M059J (cell line): Measurements from ENCODE around the gene ARMC10. TPM values are rescaled to one million over a fixed set of nuclear protein-coding genes. Genes with fewer than 3 reads are reported as not detected.
"Not testable (repeated sequence)": the region's sequence is repeated elsewhere in the genome, so short reads cannot be mapped to it uniquely, and the experiment has no call there.

Source experiments
- DNase-seq: peaks from one replicate; pipeline ENCODE4 v3.0.0-alpha.2; 2012; ENCODE audit warnings: low read depth
- total RNA-seq: library from RNA; depleted of rRNA; stranded (reverse); fragments of >200 nt; shearing (Covaris generic); gene quantifications from 2 replicates; pipeline ENCODE4 v1.2.3, GENCODE V29; 2014

ARMC10 gene
- total RNA-seq, 1 experiment from 2014 or later = 56.9 TPM

DNA sequence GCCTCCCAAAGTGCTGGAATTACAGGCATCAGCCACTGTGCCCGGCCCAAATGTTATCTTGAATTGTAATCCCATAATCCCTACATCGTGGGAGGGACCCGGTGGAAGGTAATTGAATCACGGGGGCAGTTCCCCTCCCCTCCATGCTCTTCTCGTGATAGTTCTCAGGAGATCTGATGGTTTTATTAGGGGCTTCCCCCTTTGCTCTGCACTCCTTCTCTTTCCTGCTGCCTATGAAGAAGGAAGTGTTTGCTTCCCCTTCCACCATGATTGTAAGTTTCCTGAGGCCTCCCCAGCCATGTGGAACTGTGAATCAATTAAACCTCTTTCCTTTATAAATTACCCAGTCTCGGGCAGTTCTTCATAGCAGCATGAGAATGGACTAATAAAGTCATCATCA, 3.3 kb downstream of the ARMC10 start:
- DNase-seq = not testable (repeated sequence)

GRCh38 chr7:103079836-103080235, 4.9 kb downstream of the ARMC10 start:
- DNase-seq = no peak

DNA sequence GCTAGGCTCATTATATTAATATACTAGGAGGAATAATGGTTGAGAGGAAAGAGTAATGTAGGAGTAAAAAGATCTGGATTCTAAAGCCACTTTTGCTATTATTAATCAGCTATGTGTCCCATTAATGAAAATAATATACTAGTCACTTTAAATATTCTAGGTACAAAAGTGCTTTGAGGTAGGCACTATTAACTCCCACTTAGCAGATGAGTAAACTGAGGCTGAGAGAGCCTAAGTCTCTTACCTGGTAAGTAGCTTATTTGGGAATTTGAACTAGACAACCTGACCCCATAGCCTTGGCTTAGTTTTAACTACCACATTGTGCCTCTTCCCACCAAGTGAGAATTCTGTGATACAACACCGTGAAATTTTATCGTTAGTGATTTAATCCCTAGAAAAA, 6.0 kb downstream of the ARMC10 start:
- no peak for DNase-seq

DNA sequence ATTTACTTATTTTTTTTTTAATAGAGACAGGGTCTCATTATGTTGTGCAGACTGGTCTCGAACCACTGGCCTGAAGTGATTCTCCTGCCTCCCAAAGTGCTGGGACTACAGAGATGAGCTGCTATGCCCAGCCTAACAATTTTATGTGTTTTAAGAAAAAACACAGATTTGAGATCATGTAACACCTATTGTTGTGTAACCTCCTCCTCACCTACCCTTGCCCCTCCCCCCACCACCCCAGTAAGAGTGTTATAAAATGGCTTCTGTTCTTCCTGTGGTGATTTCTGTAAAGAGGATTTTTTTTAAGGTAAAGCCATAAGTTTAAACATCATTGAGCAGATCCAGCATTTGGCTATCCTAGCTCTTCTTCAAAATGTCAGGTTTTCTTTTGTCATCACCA, 7.6 kb downstream of the ARMC10 start:
- no peak for DNase-seq

DNA sequence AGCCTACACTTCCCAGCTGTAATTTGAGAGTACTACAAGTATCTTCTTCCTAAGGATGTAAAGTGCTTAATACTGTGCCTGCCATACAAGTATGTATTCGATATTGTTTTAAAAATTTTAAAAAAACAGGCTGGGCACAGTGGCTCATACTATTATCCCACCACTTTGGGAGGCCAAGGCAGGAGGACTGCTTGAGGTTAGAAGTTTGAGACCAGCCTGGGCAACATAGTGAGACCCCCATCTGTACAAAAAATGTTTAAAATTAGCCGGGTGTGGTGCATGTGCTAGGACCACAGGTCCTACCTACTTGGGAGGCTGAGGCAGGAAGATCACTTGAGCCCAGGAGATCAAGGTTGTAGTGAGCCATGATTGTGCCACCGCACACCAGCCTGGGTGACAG, 8.3 kb downstream of the ARMC10 start:
- DNase-seq = no peak

- not testable (repeated sequence) for DNase-seq
Observed at GRCh38 chr7:103092321-103092720, 17.4 kb downstream of the ARMC10 start.

GRCh38 chr7:103093429-103093828, 18.5 kb downstream of the ARMC10 start:
- no peak for DNase-seq

DNA sequence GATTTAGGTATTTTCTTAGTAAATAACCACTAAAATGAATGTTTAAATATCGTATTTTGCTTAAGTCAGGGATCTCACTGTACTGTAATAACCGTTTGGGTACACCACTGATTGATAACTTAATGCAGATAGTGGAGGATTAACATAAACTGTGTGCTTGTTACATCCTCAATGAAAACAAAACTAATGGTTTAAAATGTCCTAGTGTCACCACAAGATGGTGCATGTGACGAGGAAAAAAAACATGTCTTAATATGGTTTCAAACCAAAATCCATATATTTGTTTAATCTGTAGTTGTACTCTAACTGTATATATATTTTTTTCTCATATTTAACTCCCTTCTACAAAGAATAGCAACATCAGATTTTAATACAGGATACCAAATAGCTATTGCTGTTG, 19.2 kb downstream of the ARMC10 start:
- peak; percentile 13 for DNase-seq

DNA sequence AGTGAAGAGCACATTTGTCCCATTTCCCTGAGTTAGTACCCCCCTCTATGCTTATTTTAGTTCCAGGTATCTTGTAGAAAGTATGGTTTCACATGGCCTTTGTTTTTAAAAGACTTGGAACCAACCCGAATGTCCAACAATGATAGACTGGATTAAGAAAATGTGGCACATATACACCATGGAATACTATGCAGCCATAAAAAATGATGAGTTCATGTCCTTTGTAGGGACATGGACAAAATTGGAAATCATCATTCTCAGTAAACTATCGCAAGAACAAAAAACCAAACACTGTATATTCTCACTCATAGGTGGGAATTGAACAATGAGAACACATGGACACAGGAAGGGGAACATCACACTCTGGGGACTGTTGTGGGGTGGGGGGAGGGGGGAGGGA, 20.6 kb downstream of the ARMC10 start:
- not testable (repeated sequence) for DNase-seq

GRCh38 chr7:103097041-103097440, 22.1 kb downstream of the ARMC10 start:
- DNase-seq = no peak

DNA sequence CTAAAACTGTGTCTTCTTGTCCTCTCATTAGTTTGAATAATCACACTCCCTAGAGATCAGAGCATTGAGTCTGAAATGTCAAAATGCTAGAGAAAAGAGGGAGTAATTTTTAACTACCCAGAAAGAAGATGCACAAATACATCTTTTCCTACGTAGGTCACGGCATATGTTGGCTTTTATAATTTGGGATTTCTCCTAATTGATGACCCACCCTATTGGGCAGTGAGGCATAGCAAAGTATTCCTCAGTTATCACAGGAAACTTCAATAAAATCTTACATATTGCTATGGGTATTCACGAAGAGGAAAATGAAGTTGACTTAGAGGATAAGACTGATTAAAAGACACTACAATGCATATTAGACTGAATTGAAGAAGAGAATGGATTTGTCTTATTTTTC, 25.4 kb downstream of the ARMC10 start:
- no peak for DNase-seq

GRCh38 chr7:103101543-103101942, 26.6 kb downstream of the ARMC10 start:
- DNase-seq = no peak

DNA sequence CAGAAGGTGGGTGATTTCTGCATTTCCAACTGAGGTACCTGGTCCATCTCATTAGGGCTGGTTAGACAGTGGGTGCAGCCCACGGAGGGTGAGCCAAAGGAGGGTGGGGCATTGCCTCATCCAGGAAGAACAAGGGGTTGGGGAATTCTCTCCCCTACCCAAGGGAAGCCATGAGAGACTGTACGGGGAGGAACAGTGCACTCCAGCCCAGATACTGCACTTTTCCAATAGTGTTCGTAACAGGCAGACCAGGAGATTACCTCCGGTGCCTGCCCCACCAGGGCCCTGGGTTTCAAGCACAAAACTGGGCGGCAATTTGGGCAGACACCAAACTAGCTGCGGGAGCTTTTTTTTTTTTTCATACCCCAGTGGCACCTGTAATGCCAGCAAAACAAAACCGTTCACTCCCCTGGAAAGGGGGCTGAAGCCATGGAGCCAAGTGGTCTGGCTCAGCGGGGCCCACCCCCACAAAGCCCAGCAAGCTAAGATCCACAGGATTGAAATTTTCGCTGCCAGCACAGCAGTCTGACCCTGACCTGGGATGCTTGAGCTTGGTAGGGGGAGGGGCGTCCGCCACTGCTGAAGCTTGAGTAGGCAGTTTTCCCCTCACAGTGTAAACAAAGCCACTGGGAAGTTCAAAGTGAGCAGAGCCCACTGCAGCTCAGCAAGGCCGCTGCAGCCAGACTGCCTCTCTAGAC, 31.2 kb downstream of the ARMC10 start:
- no peak for DNase-seq

DNA sequence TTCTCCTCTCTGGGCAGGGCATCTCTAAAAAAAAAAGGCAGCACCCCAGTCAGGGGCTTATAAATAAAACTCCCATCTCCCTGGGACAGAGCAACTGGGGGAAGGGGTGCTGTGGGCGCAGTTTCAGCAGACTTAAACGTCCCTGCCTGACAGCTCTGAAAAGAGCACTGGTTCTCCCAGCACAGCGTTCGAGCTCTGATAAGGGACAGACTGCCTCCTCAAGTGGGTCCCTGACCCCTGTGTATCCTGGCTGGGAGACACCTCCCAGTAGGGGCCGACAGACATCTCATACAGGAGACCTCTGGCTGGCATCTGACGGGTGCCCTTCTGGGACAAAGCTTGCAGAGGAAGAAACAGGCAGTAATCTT, 31.7 kb downstream of the ARMC10 start:
- DNase-seq = not testable (repeated sequence)

GRCh38 chr7:103113164-103113563, 38.2 kb downstream of the ARMC10 start:
- DNase-seq = peak; percentile 98

- no peak for DNase-seq
Observed at GRCh38 chr7:103114576-103115008, 39.7 kb downstream of the ARMC10 start.

DNA sequence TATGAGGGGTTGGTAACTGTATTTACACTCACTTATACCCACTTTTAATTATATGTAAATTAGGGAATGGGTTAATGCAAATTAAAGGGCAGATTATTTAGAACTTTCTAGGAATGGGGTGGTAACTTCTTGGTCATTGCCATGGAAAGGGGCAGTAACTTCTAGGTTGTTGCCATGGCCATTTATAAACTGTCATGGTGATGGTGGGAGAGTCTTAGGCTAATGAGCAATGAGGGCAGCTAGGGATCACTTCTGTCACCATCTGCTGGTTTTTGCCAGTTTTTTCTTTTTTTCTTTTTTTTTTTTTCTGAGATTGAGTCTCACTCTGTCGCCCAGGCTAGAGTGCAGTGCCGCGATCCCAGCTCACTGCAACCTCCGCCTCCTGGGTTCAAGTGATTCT, 40.8 kb downstream of the ARMC10 start:
- no peak for DNase-seq

DNA sequence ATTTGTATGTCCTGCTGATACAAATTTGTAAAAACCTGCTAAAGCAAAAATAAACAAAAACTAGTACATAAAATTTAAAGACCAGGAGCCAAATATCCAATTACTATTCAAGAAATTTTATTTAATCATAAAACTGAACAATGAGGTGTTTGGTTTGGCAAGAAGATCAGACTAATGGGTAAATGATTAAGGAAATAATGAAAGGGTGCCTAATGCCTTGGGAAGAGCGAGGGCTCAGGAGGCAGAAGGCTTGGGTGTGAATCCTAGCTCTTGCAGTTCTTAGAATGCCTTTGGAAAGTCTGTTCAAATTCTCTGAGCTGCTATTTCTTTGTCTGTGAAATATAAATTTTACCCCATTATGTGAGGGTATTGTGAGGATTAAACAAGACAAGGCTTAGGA, 41.6 kb downstream of the ARMC10 start:
- DNase-seq = no peak

GRCh38 chr7:103116991-103117390, 42.1 kb downstream of the ARMC10 start:
- no peak for DNase-seq

GRCh38 chr7:103117465-103117864, 42.5 kb downstream of the ARMC10 start:
- DNase-seq = no peak

GRCh38 chr7:103119791-103120291, 44.9 kb downstream of the ARMC10 start:
- no peak for DNase-seq

DNA sequence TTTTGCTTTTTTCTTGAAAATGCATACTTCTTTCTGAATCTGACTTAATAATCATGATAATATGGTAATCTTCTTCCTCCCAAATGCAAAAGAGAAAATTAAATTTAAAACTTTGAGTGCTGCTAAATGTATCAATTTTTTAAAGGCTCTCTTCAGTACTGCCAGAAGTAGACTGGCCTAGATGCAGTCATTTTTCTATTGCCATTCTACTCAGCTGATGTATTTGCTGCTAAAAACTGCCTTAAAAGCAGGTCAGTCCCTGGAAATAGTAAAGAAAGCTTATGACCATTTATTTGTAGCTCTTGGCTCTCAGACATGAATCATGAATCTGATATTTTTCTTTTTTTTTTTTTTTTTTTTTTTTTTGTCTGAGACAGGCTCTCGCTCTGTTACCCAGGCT, 45.4 kb downstream of the ARMC10 start:
- no peak for DNase-seq

DNA sequence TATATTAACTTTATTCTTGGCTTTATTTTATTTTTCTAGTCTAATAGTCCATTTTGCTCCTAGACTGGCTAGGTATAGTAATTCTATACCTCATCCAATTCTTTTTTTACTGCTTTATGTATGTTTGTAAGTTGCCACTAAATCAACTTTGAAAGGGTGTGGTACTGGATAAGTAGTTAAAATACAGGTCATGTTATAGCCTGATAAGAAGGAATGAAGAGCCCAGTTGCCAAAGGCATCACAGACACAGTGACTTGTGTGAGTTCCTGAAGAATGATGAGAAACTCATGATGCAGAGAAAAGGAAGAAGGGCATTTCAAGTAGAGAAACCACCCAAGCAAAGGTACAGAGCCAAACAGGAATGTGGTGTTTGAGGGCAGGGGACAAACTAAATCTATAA, 46.7 kb downstream of the ARMC10 start:
- DNase-seq = no peak

DNA sequence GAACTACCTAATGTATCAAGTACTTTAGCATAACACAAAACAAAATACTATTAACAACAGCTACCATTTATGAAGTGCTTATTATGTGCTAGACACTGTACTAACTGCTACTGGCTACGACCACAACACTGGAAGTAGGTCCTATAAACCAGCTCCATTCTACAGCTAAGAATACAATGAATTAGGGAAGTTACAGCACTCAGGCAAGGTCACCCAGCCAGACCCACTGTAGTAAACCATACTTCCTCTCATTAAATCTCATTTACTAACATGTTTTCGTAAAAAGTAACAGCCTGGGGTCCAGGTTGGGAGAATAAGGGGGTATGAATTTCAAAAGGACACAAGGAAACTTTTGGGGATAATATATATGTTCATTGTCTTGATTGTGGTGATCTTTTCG, 48.6 kb downstream of the ARMC10 start:
- DNase-seq = no peak
